Measurements from ENCODE around the gene PPP4R3A. TPM values are rescaled to one million over a fixed set of nuclear protein-coding genes. Genes with fewer than 3 reads are reported as not detected.

Gene PPP4R3A
- total RNA-seq, 1 experiment from 2014 or later: 148 TPM

DNA sequence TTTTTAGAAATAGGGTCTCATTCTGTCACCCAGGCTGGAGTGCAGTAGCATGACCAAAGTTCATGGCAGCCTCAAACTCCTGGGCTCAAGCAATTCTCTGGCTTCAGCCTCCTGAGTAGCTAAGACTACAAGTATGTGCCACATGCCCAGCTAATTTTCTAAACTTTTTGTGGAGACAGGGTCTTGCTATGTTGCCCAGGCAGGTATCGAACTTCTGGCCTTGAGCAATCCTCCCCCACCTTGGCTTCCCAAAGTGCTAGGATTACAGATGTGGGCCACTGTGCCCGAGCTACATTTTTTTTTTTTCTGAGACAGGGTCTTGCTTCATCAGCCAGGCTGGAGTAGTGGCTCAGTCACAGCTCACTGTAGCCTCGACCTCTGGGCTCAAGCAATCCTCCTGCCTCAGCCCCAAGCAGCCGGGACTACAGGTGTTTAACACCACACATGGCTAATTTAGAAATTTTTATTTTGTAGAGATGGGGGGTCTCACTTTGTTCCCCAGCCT lies 7.1 kb downstream of the PPP4R3A start:
- no peaks in the 10 kb centered on the region for H3K9me3 Mint-ChIP-seq

More for the DNA sequence above, 7.1 kb downstream of the PPP4R3A start:
- H4K8ac ChIP-seq (replicated peaks; ENCODE audit: insufficient read length, low read depth, low read length): no peak overlapping the region
- TF ChIP-seq, protein P1, sequence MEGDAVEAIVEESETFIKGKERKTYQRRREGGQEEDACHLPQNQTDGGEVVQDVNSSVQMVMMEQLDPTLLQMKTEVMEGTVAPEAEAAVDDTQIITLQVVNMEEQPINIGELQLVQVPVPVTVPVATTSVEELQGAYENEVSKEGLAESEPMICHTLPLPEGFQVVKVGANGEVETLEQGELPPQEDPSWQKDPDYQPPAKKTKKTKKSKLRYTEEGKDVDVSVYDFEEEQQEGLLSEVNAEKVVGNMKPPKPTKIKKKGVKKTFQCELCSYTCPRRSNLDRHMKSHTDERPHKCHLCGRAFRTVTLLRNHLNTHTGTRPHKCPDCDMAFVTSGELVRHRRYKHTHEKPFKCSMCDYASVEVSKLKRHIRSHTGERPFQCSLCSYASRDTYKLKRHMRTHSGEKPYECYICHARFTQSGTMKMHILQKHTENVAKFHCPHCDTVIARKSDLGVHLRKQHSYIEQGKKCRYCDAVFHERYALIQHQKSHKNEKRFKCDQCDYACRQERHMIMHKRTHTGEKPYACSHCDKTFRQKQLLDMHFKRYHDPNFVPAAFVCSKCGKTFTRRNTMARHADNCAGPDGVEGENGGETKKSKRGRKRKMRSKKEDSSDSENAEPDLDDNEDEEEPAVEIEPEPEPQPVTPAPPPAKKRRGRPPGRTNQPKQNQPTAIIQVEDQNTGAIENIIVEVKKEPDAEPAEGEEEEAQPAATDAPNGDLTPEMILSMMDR (conservative IDR thresholded peaks at IDR 0.05): no peak
- no peak overlapping the region for H4K5ac ChIP-seq (ENCODE audit: insufficient read length, low read depth, low read length)
- H3K9me3 ChIP-seq (ENCODE audit: control insufficient read depth, low read depth, low read length): no peaks in the 10 kb centered on the region
- H3K23ac ChIP-seq (ENCODE audit: insufficient read length, low read depth, low read length): no peak overlapping the region
- H2AK5ac ChIP-seq (ENCODE audit: insufficient read length, low read length): no peak overlapping the region
- no peak overlapping the region for H2BK15ac ChIP-seq (ENCODE audit: low read depth, low read length)
- H3K18ac ChIP-seq (ENCODE audit: insufficient read length, low read depth, low read length): no peak overlapping the region
- no peak overlapping the region for H3K9ac ChIP-seq (ENCODE audit: extremely low read depth, insufficient read length, low read length)
- no peaks in the 10 kb centered on the region for H4K20me1 ChIP-seq (ENCODE audit: control insufficient read depth, insufficient read depth, insufficient read length)
- H3K14ac ChIP-seq (ENCODE audit: insufficient read depth, low read length): no peak overlapping the region
- Mint-ChIP-seq H3K27me3 (ENCODE audit: low read depth) (no peaks in the 10 kb centered on the region), H3K4me1 (peaks cover 3 to 10% of the 10 kb centered on the region in 2 experiments; a peak in 3 of 4 replicates), H3K4me3 (no peak overlapping the region), H3K36me3 (ENCODE audit: insufficient read depth in 1 of 3, low read depth in 3 of 3) (peaks cover 29 to 64% (median 47%) of the 10 kb centered on the region in 3 experiments; a peak in 6 of 7 replicates), H3K27ac (no peak overlapping the region; a peak in 1 of 7 replicates)
- no peak for DNase-seq
- no peaks in the 10 kb centered on the region for H3K27me3 ChIP-seq (ENCODE audit: insufficient read depth, low read length)
- no peak overlapping the region for H3T11ph ChIP-seq (ENCODE audit: low read length)
- H3K79me1 ChIP-seq (ENCODE audit: insufficient read depth, low read depth, low read length, poor library complexity, severe bottlenecking): peaks cover 11% of the 10 kb centered on the region
- no peak overlapping the region for H3K4me2 ChIP-seq (ENCODE audit: insufficient read depth, insufficient read length, low read length)
- H3K27ac ChIP-seq (ENCODE audit: insufficient read length, low read depth, low read length): no peak overlapping the region
- H3K4me1 ChIP-seq (ENCODE audit: insufficient read depth, low read length): no peaks in the 10 kb centered on the region
- H4K91ac ChIP-seq (ENCODE audit: insufficient read length, low read depth, low read length): no peak overlapping the region
- no peak overlapping the region for H3K56ac ChIP-seq (ENCODE audit: insufficient read length, low read depth, low read length)
- no peaks in the 10 kb centered on the region for H3K23me2 ChIP-seq (ENCODE audit: insufficient read length, low read depth, low read length, poor library complexity, severe bottlenecking)
- H2BK12ac ChIP-seq (ENCODE audit: insufficient read length, low read depth, low read length): no peak overlapping the region
- H3K4ac ChIP-seq (ENCODE audit: low read depth, low read length): no peak overlapping the region
- no peak overlapping the region for H2BK5ac ChIP-seq (ENCODE audit: insufficient read length, low read length)
- no peak overlapping the region for H2AFZ ChIP-seq (ENCODE audit: low read length)
- no peak overlapping the region for H2BK20ac ChIP-seq (ENCODE audit: low read depth, low read length, poor library complexity, severe bottlenecking)
- WGBS (ENCODE audit: extremely low coverage, insufficient read length, low lambda C conversion rate): no CpG with 5 or more reads among the region's 4 CpGs
- no peak overlapping the region for H2BK120ac ChIP-seq (ENCODE audit: low read depth, low read length, poor library complexity, severe bottlenecking)
- H3K79me2 ChIP-seq (ENCODE audit: insufficient read depth, low read length): peaks cover 70% of the 10 kb centered on the region
